Panc1 (cell line): Measurements from ENCODE around the gene OLFML2A. TPM values are rescaled to one million over a fixed set of nuclear protein-coding genes. Genes with fewer than 3 reads are reported as not detected.
A peak's percentile ranks its signal among the peaks of the same experiment; 100 is the strongest.

Experiments used
- ATAC-seq: fragments of 200-7000 bp; cut with Tn5 transposase; 2 replicates; pipeline ENCODE4 v1.9.1; 2020; ENCODE audit warnings: mild to moderate bottlenecking, moderate library complexity
- BruUV-seq: library from RNA; stranded (reverse); fragments of 400-500 nt; replicated peaks from 2 replicates; lab custom pipeline; 2021; lab: Mats Ljungman, UMichigan
- CTCF ChIA-PET: fragments of 300-600 bp; sonication (Branson Sonifier 250); formaldehyde crosslinking; loops from one replicate; lab custom pipeline; 2022; ENCODE audit warnings: antibody characterized with exemption; lab: Charles Lee
- POLR2A ChIA-PET: fragments of 300-600 bp; sonication (Branson Sonifier 250); formaldehyde crosslinking; loops from one replicate; lab custom pipeline; 2022; ENCODE audit warnings: antibody characterized with exemption; lab: Charles Lee
- DNase-seq: peaks from one replicate; pipeline ENCODE4 v3.0.0-alpha.2; 2010; ENCODE audit warnings: low read depth, low spot score
- H3K27ac ChIP-seq: 2 replicates; pipeline ENCODE4 v1.5.1; 2011; ENCODE audit warnings: mild to moderate bottlenecking, low read length, inconsistent platforms
- H3K27me3 ChIP-seq: fragments of 200-500 bp; sonication (Bioruptor generic); 2 replicates; pipeline ENCODE4 v1.6.0; 2014; ENCODE audit warnings: low read length, inconsistent platforms; ENCODE audit not compliant: control insufficient read depth, insufficient read depth
- H3K36me3 ChIP-seq: fragments of 200-500 bp; sonication (Bioruptor generic); 2 replicates; pipeline ENCODE4 v1.5.1; 2014; ENCODE audit warnings: inconsistent platforms, mild to moderate bottlenecking, low read length, moderate library complexity; ENCODE audit not compliant: control insufficient read depth, insufficient read depth
- H3K4me1 ChIP-seq: 2 replicates; pipeline ENCODE4 v1.5.1; 2011; ENCODE audit warnings: inconsistent platforms, mild to moderate bottlenecking, low read length, moderate library complexity; ENCODE audit not compliant: control insufficient read depth, insufficient read depth
- H3K4me3 ChIP-seq, 2 experiments: 2 replicates each; pipeline ENCODE4 v1.5.1; 2011 to 2012; ENCODE audit warnings: low read depth in 2 of 2, low read length in 2 of 2, mild to moderate bottlenecking in 2 of 2, inconsistent platforms in 1 of 2, moderate library complexity in 1 of 2
- H3K9me3 ChIP-seq: fragments of 200-500 bp; sonication (Bioruptor generic); 2 replicates; pipeline ENCODE4 v1.5.1; 2014; ENCODE audit warnings: low read depth, mild to moderate bottlenecking, inconsistent platforms, low read length, moderate library complexity; ENCODE audit not compliant: control insufficient read depth, insufficient read depth
- POLR2AphosphoS5 ChIP-seq: IDR thresholded peaks from 2 replicates; pipeline ENCODE4 v1.6.1; 2012; ENCODE audit warnings: mild to moderate bottlenecking, low read depth, low read length, moderate library complexity
- REST ChIP-seq, 2 experiments: IDR thresholded peaks; 2 replicates each; pipeline ENCODE4 v1.6.1; 2011 to 2012; ENCODE audit warnings: low read depth in 2 of 2, control low read depth in 1 of 2, low read length in 1 of 2, mild to moderate bottlenecking in 1 of 2, moderate library complexity in 1 of 2; ENCODE audit not compliant: insufficient read depth in 1 of 2
- SIN3A ChIP-seq: IDR thresholded peaks from 2 replicates; pipeline ENCODE4 v1.6.1; 2012; ENCODE audit warnings: low read depth, mild to moderate bottlenecking, low read length, moderate library complexity, borderline replicate concordance; ENCODE audit not compliant: insufficient read depth
- TCF7L2 ChIP-seq: IDR thresholded peaks from 2 replicates; pipeline ENCODE4 v1.6.1; 2011; ENCODE audit warnings: mild to moderate bottlenecking, low read depth, low read length, inconsistent platforms
- in situ Hi-C: cut with HindIII; loops from 2 replicates; pipeline ENCODE4 v1.10.0; 2016; ENCODE audit warnings: low sequenced_read_pairs, low pct_unique_long_range_greater_than_20kb
- intact Hi-C: fragments of 100-400 bp; cut with micrococcal nuclease; formaldehyde crosslinking; loops from one replicate; pipeline ENCODE4 v1.10.0; 2022; ENCODE audit not compliant: unreplicated experiment
- total RNA-seq: library from RNA; stranded (reverse); gene quantifications from one replicate; pipeline ENCODE4 v1.2.1, GENCODE V29; 2021; ENCODE audit not compliant: unreplicated experiment
- TF ChIP-seq, protein P1 (sequence below): fragments of 450-650 bp; IDR thresholded peaks from 2 replicates; pipeline ENCODE4 v1.5.1; 2017; ENCODE audit warnings: mild to moderate bottlenecking

OLFML2A gene
- total RNA-seq, 1 experiment from 2014 or later = 44.5 TPM

- DNase-seq (no peak), ATAC-seq (no peak)
- ChIA-PET CTCF (interaction anchor here (0.5 to 1.5 kb wide), 3 partner anchors 61 to 806 kb away, joined by 4 to 14 read pairs (median 9); partner anchors contain the start of gene WDR38), POLR2A (interaction anchor here (0.6 kb wide), 2 partner anchors 16 to 55 kb away, joined by 3 to 10 read pairs; no protein-coding TSS in a partner anchor)
- Histone ChIP-seq H3K27me3 (no peaks in the 10 kb centered on the region), H3K9me3 (no peaks in the 10 kb centered on the region), H3K4me1 (peaks cover 38% of the 10 kb centered on the region), H3K36me3 (no peaks in the 10 kb centered on the region), H3K4me3 (no peak overlapping the region), H3K27ac (peak overlapping the region; percentile 75)
- in situ Hi-C loops (no loop called here), intact Hi-C loops (no loop called here)
- TF ChIP-seq SIN3A (no peak), REST (IDR thresholded peaks at IDR 0.05; ENCODE audit: insufficient read depth in 1 of 2, low read depth in 2 of 2, low read length in 1 of 2) (no peak), TCF7L2 (no peak), POLR2AphosphoS5 (no peak)
- TF ChIP-seq, protein P1, sequence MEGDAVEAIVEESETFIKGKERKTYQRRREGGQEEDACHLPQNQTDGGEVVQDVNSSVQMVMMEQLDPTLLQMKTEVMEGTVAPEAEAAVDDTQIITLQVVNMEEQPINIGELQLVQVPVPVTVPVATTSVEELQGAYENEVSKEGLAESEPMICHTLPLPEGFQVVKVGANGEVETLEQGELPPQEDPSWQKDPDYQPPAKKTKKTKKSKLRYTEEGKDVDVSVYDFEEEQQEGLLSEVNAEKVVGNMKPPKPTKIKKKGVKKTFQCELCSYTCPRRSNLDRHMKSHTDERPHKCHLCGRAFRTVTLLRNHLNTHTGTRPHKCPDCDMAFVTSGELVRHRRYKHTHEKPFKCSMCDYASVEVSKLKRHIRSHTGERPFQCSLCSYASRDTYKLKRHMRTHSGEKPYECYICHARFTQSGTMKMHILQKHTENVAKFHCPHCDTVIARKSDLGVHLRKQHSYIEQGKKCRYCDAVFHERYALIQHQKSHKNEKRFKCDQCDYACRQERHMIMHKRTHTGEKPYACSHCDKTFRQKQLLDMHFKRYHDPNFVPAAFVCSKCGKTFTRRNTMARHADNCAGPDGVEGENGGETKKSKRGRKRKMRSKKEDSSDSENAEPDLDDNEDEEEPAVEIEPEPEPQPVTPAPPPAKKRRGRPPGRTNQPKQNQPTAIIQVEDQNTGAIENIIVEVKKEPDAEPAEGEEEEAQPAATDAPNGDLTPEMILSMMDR = no peak
- BruUV-seq = no TSS peak
Observed at GRCh38 chr9:124780060-124780756, 3.3 kb downstream of the OLFML2A start.

DNA sequence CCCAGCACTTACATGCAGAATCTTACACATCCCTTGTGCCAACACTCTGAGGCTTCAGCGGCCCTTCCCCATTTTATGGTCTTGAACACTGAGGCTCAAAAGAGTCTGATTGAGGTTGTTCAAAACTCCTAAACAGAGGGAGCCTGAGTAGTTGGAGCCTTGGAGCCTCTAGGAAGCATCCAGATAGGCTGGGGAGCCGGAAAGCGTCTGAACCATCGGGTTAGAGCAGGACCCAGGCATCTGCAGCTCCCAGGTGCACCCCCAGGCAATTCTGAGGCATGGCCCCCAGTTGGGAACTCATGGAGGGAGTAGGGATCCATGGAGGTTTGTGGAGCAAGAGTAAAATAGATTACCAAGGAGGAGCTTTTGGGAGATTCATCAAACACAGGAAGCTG lies 3.8 kb downstream of the OLFML2A start:
- Histone ChIP-seq H3K9me3 (no peaks in the 10 kb centered on the region), H3K27ac (peak overlapping the region; percentile 21), H3K36me3 (no peaks in the 10 kb centered on the region), H3K27me3 (no peaks in the 10 kb centered on the region), H3K4me1 (peaks cover 38% of the 10 kb centered on the region), H3K4me3 (no peak overlapping the region)
- POLR2A ChIA-PET = no interaction called here
- no peak for ATAC-seq
- in situ Hi-C loops (no loop called here), intact Hi-C loops (no loop called here)
- BruUV-seq = no TSS peak
- no peak for TF ChIP-seq REST (IDR thresholded peaks at IDR 0.05; ENCODE audit: insufficient read depth in 1 of 2, low read depth in 2 of 2, low read length in 1 of 2)
- TF ChIP-seq TCF7L2 = no peak
- TF ChIP-seq SIN3A = no peak
- TF ChIP-seq, protein P1 = no peak
- TF ChIP-seq POLR2AphosphoS5 = no peak
- CTCF ChIA-PET = no interaction called here
- no peak for DNase-seq
